ENCODE data around the gene CCDC88C.

- TF ChIP-seq POLR2AphosphoS5 (IDR thresholded peaks at IDR 0.05) (no peak), CTCF (IDR thresholded peaks at IDR 0.05) (no peak), EP300 (IDR thresholded peaks at IDR 0.05) (no peak)
Observed at GRCh38 chr14:91229005-91229382, 188.6 kb downstream of the CCDC88C start.
